Type B pancreatic cell (in vitro differentiated cells): ENCODE results near the gene DTHD1. TPM values are rescaled to one million over a fixed set of nuclear protein-coding genes. Genes with fewer than 3 reads are reported as not detected.

ENCODE experiments used
- DNase-seq: peaks from one replicate; pipeline ENCODE4 v3.0.0; 2021; ENCODE audit warnings: mixed read lengths; ENCODE audit not compliant: unreplicated experiment; ENCODE audit errors: extremely low spot score
- H3K27ac Mint-ChIP-seq: 2 replicates; pipeline ENCODE4 v1.8.0; 2021; ENCODE audit warnings: mild to moderate bottlenecking, mixed read lengths
- H3K27me3 Mint-ChIP-seq: 2 replicates; pipeline ENCODE4 v1.8.0; 2021; ENCODE audit warnings: mixed read lengths
- H3K36me3 Mint-ChIP-seq: 2 replicates; pipeline ENCODE4 v1.8.0; 2021; ENCODE audit warnings: mixed read lengths
- H3K4me1 Mint-ChIP-seq: one replicate; pipeline ENCODE4 v1.8.0; 2021; ENCODE audit warnings: mixed read lengths; ENCODE audit not compliant: unreplicated experiment
- H3K4me3 Mint-ChIP-seq: 2 replicates; pipeline ENCODE4 v1.8.0; 2021; ENCODE audit warnings: mild to moderate bottlenecking, mixed read lengths
- H3K9me3 Mint-ChIP-seq: 2 replicates; pipeline ENCODE4 v1.8.0; 2021; ENCODE audit warnings: mixed read lengths
- total RNA-seq: library from RNA; stranded (reverse); gene quantifications from 2 replicates; pipeline ENCODE4 v1.2.1, GENCODE V29; 2021; ENCODE audit warnings: low replicate concordance
- TF ChIP-seq, protein P1 (sequence below): fragments of 200-600 bp; sonication (generic); conservative IDR thresholded peaks from 2 replicates; pipeline ENCODE4 v1.5.0; 2021; ENCODE audit warnings: antibody characterized with exemption, mild to moderate bottlenecking

The DTHD1 gene
- total RNA-seq, 1 donor from 2014 or later: 0.14 TPM

DNA sequence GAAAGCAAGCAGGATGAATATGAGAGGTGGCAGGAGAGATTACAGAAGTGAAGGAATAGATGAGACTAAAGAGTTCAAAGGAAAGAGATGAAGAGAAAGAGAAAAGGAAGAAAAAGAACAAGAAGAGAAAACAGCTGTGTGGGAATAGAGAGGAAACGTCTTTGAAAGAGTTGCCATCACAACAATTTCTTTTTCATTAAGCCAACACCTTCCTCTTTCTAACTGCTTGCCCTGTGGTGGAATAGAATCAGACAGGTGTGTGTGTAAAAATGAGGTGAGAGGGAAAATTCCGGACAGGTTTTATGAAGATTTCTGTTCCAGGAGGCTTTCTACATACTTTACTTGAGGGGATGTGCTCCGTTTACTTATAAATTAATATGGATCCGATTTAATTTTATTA lies 28.8 kb downstream of the DTHD1 start:
- no peak for DNase-seq
- Mint-ChIP-seq H3K4me1 (no peaks in the 10 kb centered on the region), H3K27me3 (peaks cover 3% of the 10 kb centered on the region), H3K4me3 (no peak overlapping the region), H3K36me3 (no peaks in the 10 kb centered on the region), H3K27ac (no peak overlapping the region), H3K9me3 (peaks cover 5% of the 10 kb centered on the region)
- TF ChIP-seq, protein P1, sequence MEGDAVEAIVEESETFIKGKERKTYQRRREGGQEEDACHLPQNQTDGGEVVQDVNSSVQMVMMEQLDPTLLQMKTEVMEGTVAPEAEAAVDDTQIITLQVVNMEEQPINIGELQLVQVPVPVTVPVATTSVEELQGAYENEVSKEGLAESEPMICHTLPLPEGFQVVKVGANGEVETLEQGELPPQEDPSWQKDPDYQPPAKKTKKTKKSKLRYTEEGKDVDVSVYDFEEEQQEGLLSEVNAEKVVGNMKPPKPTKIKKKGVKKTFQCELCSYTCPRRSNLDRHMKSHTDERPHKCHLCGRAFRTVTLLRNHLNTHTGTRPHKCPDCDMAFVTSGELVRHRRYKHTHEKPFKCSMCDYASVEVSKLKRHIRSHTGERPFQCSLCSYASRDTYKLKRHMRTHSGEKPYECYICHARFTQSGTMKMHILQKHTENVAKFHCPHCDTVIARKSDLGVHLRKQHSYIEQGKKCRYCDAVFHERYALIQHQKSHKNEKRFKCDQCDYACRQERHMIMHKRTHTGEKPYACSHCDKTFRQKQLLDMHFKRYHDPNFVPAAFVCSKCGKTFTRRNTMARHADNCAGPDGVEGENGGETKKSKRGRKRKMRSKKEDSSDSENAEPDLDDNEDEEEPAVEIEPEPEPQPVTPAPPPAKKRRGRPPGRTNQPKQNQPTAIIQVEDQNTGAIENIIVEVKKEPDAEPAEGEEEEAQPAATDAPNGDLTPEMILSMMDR: no peak

DNA sequence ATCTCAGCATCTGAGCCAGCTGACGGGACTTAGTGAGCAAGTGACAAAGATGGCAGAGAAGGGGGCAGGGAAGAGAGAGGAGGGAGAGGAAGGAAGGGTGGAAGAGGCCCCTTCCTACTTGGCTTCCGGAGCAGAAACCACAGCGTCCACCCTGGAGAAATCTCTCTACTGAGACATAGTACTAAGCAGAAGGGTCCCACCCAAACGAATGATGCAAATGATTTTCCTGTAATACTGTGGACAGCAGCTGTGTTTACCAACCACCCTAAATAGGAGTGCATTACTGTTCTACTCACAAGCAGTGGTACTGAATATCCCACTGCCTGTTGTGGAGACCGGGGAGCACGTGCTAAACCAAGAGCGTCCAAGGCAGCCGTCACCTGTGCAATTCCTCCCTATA lies 29.4 kb downstream of the DTHD1 start:
- no peak overlapping the region for H3K27ac Mint-ChIP-seq
- DNase-seq: no peak
- no peaks in the 10 kb centered on the region for H3K36me3 Mint-ChIP-seq
- H3K9me3 Mint-ChIP-seq: peaks cover 5% of the 10 kb centered on the region
- no peak overlapping the region for H3K4me3 Mint-ChIP-seq
- no peaks in the 10 kb centered on the region for H3K4me1 Mint-ChIP-seq
- TF ChIP-seq, protein P1: no peak
- peaks cover 3% of the 10 kb centered on the region for H3K27me3 Mint-ChIP-seq

- H3K4me3 Mint-ChIP-seq: no peak overlapping the region
- DNase-seq: no peak
- H3K9me3 Mint-ChIP-seq: no peaks in the 10 kb centered on the region
- H3K27me3 Mint-ChIP-seq: peaks cover 3% of the 10 kb centered on the region
- H3K4me1 Mint-ChIP-seq: no peaks in the 10 kb centered on the region
- TF ChIP-seq, protein P1: no peak
- no peak overlapping the region for H3K27ac Mint-ChIP-seq
- no peaks in the 10 kb centered on the region for H3K36me3 Mint-ChIP-seq
Observed at GRCh38 chr4:36312511-36312910, 31.1 kb downstream of the DTHD1 start.

- DNase-seq: no peak
- no peaks in the 10 kb centered on the region for H3K4me1 Mint-ChIP-seq
- no peak overlapping the region for H3K27ac Mint-ChIP-seq
- H3K27me3 Mint-ChIP-seq: no peaks in the 10 kb centered on the region
- no peak overlapping the region for H3K4me3 Mint-ChIP-seq
- H3K36me3 Mint-ChIP-seq: no peaks in the 10 kb centered on the region
- TF ChIP-seq, protein P1: no peak
- H3K9me3 Mint-ChIP-seq: no peaks in the 10 kb centered on the region
Observed at GRCh38 chr4:36313301-36313700, 31.9 kb downstream of the DTHD1 start.

DNA sequence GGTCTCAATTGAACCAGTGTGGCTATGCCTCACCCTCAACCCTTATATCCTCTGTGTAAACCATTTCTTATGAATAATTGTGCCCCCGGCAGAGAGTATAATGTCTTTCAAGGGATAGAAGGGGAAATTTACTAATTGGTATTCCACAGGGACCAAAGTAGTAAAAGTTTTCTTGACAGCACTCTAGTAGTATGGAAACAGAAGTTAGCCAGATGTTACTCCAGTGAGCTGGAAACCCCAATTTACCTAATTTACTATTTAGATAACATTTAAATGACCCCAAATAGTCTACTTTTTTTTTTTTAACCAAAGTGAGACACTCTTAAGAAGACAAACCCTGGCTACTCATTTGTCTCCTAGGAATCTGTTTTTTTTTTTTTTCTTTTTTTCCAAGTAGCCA lies 32.3 kb downstream of the DTHD1 start:
- Mint-ChIP-seq H3K9me3 (no peaks in the 10 kb centered on the region), H3K4me3 (no peak overlapping the region), H3K27ac (no peak overlapping the region), H3K36me3 (no peaks in the 10 kb centered on the region), H3K4me1 (no peaks in the 10 kb centered on the region), H3K27me3 (no peaks in the 10 kb centered on the region)
- DNase-seq: no peak
- TF ChIP-seq, protein P1: no peak

GRCh38 chr4:36316607-36317006 lies 35.2 kb downstream of the DTHD1 start:
- no peak overlapping the region for H3K27ac Mint-ChIP-seq
- no peaks in the 10 kb centered on the region for H3K4me1 Mint-ChIP-seq
- no peak overlapping the region for H3K4me3 Mint-ChIP-seq
- no peak for DNase-seq
- H3K36me3 Mint-ChIP-seq: no peaks in the 10 kb centered on the region
- TF ChIP-seq, protein P1: no peak
- no peaks in the 10 kb centered on the region for H3K9me3 Mint-ChIP-seq
- no peaks in the 10 kb centered on the region for H3K27me3 Mint-ChIP-seq
